BJ (cell line): ENCODE results near the gene C1orf56. TPM values are rescaled to one million over a fixed set of nuclear protein-coding genes. Genes with fewer than 3 reads are reported as not detected.

Source experiments
- CTCF ChIA-PET: fragments of 350-600 bp; formaldehyde crosslinking; extraction: SDS; loops from one replicate; lab custom pipeline; 2021; ENCODE audit warnings: antibody characterized with exemption, inconsistent platforms; lab: Yijun Ruan, JAX
- POLR2A ChIA-PET: fragments of 300-600 bp; sonication (Branson Sonifier 250); formaldehyde crosslinking; extraction: SDS; loops from one replicate; lab custom pipeline; 2021; ENCODE audit warnings: antibody characterized with exemption; lab: Charles Lee
- DNase-seq: peaks from one replicate; pipeline ENCODE4 v3.0.0-alpha.2; 2011; ENCODE audit warnings: low read depth
- H3K27me3 ChIP-seq: 2 replicates; pipeline ENCODE4 v1.6.0; 2011; ENCODE audit warnings: low read length; ENCODE audit not compliant: control insufficient read depth, insufficient read depth
- H3K36me3 ChIP-seq: 2 replicates; pipeline ENCODE4 v1.5.1; 2011; ENCODE audit warnings: low read length; ENCODE audit not compliant: control insufficient read depth, insufficient read depth
- H3K4me3 ChIP-seq: 2 replicates; pipeline ENCODE4 v1.5.1; 2011; ENCODE audit warnings: low read depth, mild to moderate bottlenecking, control low read depth, low read length
- polyA plus RNA-seq: library from polyadenylated mRNA; depleted of rRNA; stranded (reverse); fragments of >200 nt; gene quantifications from 2 replicates; pipeline ENCODE4 v1.2.3, GENCODE V29; 2011
- TF ChIP-seq, protein P1 (sequence below): IDR thresholded peaks from 2 replicates; pipeline ENCODE4 v1.5.1; 2011; ENCODE audit warnings: low read depth, mild to moderate bottlenecking, control low read depth, inconsistent platforms, low read length, moderate library complexity; ENCODE audit not compliant: insufficient read depth

The C1orf56 gene
- polyA plus RNA-seq, 1 experiment = 2.0 TPM

DNA sequence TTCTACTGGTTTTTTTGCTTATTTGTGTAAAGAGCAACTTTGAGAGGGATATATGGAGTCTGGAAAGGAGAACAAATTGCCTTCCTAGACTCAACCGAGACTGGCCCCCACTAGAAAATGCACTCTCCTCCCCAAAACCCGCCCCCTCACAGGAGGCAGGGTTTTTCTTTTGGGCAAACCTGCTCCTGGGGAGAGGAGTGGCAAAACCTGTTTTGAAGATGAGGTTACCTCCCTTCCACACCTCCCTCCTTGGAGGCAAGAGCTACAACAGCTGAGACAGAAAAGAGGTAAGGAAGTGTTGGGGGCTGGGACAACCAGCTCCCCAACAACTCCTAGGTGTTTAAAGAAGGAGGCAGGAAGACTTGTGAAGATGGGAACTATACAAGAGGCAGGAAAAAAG lies 11.2 kb upstream of the C1orf56 start, which contains the start of gene BNIPL:
BNIPL (plus strand) TSS at position 231 of the 400 bp plus-strand sequence; CDS start at position 371, 140 bp downstream.
- ChIA-PET POLR2A (no interaction called here), CTCF (interaction anchor here (1.4 to 5.7 kb wide), 2 partner anchors 11 to 12 kb away, joined by 3 to 26 read pairs; partner anchors contain the start of gene C1orf56)
- DNase-seq = no peak
- Histone ChIP-seq H3K36me3 (peaks cover 5% of the 10 kb centered on the region), H3K4me3 (no peak within 1 kb of the TSS), H3K27me3 (no peaks in the 10 kb centered on the region)
- TF ChIP-seq, protein P1, sequence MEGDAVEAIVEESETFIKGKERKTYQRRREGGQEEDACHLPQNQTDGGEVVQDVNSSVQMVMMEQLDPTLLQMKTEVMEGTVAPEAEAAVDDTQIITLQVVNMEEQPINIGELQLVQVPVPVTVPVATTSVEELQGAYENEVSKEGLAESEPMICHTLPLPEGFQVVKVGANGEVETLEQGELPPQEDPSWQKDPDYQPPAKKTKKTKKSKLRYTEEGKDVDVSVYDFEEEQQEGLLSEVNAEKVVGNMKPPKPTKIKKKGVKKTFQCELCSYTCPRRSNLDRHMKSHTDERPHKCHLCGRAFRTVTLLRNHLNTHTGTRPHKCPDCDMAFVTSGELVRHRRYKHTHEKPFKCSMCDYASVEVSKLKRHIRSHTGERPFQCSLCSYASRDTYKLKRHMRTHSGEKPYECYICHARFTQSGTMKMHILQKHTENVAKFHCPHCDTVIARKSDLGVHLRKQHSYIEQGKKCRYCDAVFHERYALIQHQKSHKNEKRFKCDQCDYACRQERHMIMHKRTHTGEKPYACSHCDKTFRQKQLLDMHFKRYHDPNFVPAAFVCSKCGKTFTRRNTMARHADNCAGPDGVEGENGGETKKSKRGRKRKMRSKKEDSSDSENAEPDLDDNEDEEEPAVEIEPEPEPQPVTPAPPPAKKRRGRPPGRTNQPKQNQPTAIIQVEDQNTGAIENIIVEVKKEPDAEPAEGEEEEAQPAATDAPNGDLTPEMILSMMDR = no peak

DNA sequence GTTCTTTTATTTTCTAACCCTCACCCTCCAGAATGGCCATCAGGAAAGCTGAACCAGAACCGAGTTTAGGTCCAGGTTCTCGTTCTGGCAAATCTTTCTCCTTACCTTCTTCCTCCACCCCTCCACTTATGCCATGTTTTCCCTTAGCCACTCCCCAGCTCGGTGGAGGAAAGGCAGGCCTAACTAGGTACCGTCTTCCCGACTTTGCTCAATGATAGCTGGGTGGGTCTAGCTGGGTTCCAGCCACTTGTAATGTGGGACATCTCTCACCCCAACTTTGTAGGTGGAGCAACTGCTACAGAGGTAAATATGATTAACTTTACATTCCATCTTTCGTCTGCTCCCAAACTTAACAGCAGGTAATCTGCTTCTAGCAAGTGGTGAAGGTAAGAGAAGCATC lies 10.5 kb upstream of the C1orf56 start:
- ChIA-PET POLR2A (no interaction called here), CTCF (interaction anchor here (1.4 to 5.7 kb wide), 2 partner anchors 11 to 12 kb away, joined by 3 to 26 read pairs; partner anchors contain the start of gene C1orf56)
- TF ChIP-seq, protein P1 = no peak
- no peak for DNase-seq
- H3K36me3 ChIP-seq = peaks cover 3% of the 10 kb centered on the region
- H3K27me3 ChIP-seq = no peaks in the 10 kb centered on the region
- no peak overlapping the region for H3K4me3 ChIP-seq

DNA sequence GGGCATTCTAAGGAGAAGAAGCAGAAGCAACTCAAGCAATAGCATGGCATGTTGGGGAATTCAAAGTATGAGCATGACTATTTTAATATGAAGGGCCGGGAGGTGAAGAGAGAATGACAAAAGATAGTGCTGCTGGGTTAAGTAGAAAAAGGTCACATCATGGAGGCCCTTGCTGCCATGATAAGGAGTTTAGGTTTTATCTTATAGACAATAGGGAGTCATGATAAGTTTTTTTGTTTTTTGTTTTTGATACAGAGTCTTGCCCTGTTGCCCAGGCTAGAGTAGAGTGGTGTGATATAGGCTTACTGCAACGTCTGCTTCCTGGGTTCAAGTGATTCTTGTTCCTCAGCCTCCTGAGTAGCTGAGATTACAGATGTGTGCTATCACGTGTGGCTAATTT lies 8.0 kb upstream of the C1orf56 start:
- DNase-seq = no peak
- peaks cover 2% of the 10 kb centered on the region; the same call in 1 of the 2 replicates for H3K36me3 ChIP-seq
- H3K4me3 ChIP-seq = no peak overlapping the region
- H3K27me3 ChIP-seq = no peaks in the 10 kb centered on the region
- CTCF ChIA-PET = interaction anchor here (1.6 to 5.7 kb wide), 2 partner anchors 9 to 14 kb away, joined by 5 to 26 read pairs; partner anchors contain the start of gene C1orf56
- TF ChIP-seq, protein P1 = no peak
- POLR2A ChIA-PET = no interaction called here

DNA sequence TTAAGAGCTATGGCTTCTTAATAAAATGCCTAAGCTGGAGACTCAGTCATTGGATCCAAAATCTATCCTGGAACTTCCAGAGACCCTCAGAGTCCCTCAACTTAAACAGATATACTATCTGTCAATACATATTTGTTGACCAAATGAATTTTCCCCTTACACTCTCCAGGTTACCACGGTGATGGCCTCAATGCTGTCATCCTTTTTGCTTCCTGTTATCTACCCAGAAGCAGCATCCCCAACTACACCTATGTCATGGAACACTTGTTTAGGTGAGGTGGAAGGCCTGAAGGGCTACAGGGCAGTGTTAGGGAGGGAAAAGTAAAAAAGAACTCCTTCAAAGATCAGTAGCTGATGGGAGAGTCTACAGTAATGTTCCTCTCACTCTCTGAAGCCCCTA lies 4.4 kb upstream of the C1orf56 start:
- H3K36me3 ChIP-seq = no peaks in the 10 kb centered on the region
- DNase-seq = no peak
- H3K27me3 ChIP-seq = no peaks in the 10 kb centered on the region
- ChIA-PET CTCF (interaction anchor here (0.6 to 2.4 kb wide), 2 partner anchors 18 to 66 kb away, joined by 4 to 11 read pairs; no protein-coding TSS in a partner anchor), POLR2A (no interaction called here)
- H3K4me3 ChIP-seq = no peak overlapping the region
- TF ChIP-seq, protein P1 = no peak

DNA sequence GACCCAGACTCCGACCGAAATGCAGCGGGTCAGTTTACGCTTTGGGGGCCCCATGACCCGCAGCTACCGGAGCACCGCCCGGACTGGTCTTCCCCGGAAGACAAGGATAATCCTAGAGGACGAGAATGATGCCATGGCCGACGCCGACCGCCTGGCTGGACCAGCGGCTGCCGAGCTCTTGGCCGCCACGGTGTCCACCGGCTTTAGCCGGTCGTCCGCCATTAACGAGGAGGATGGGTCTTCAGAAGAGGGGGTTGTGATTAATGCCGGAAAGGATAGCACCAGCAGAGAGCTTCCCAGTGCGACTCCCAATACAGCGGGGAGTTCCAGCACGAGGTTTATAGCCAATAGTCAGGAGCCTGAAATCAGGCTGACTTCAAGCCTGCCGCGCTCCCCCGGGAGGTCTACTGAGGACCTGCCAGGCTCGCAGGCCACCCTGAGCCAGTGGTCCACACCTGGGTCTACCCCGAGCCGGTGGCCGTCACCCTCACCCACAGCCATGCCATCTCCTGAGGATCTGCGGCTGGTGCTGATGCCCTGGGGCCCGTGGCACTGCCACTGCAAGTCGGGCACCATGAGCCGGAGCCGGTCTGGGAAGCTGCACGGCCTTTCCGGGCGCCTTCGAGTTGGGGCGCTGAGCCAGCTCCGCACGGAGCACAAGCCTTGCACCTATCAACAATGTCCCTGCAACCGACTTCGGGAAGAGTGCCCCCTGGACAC lies 534 bp downstream of the C1orf56 start:
- DNase-seq = no peak
- ChIA-PET POLR2A (interaction anchor here (0.6 kb wide), 1 partner anchor 291 kb away, joined by 3 read pairs; no protein-coding TSS in a partner anchor), CTCF (interaction anchor here (0.6 to 1.7 kb wide), 11 partner anchors 9 to 52 kb away, joined by 3 to 13 read pairs (median 4); partner anchors contain the start of genes BNIPL, CDC42SE1, GABPB2 and MINDY1)
- Histone ChIP-seq H3K27me3 (no peaks in the 10 kb centered on the region), H3K36me3 (peaks cover 6% of the 10 kb centered on the region), H3K4me3 (peak overlapping the region; percentile 60)
- TF ChIP-seq, protein P1 = peak; percentile 60
